ENCODE results near the gene SEC24A.
A peak's percentile ranks its signal among the peaks of the same experiment; 100 is the strongest.
"Not testable (repeated sequence)": the region's sequence is repeated elsewhere in the genome, so short reads cannot be mapped to it uniquely, and the experiment has no call there.

SEC24A gene

DNA sequence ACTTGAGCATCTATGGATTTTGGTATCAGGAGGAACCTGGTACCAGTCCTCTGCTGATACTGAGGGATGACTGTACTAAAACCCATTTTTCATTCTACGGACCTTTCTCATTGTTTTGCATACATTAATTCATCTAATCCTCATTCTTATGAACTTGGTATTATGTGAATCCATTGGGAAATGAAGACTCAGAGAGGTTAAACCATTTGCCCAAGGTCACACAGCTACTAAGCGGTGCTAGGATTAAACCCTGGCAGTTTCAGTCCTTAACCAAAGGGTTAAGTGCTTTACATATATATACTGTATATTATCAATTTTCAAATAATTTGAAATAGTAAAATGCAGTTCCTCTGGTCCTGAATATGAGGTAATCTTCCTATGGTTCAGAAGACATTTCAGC is 93.5 kb downstream of the SEC24A start:
- DNase-seq (ENCODE audit: low read depth, low spot score) = no peak

DNA sequence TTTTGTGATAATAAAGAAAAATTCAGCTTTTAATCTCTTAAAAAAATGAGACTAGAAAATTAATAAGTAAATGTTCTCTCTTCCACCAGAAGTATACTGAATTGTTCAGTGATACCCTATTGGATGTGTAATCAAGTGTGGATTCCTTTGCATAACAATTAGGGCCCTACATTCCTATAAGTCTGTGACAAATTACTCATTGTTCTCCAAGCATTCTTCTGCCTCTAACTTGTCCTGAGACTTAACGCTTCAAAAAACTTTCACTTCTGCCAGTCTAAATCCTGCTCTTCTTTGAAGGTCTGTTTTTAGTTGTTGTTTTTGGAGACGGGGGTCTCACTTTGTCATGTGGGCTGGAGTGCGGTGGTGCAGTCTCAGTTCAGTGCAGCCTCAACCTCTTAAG is 100.8 kb downstream of the SEC24A start:
- no peak for DNase-seq (ENCODE audit: low read depth, low spot score)

DNA sequence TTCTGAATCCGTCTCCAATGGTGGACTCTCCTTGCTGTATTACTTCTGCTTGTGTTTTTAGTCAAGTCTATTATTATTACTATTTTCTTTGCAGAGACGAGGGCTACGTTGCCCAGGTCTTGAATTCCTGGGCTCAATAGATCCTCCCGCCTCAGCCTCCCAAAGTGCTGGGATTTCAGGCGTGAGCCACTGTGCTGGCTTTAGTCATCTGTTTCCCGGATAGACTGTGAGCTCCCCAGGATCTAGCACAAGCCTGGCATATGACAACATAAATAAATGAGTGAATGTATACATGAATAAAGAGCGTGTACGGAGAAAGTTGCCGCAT is 109.6 kb downstream of the SEC24A start:
- DNase-seq (ENCODE audit: low read depth, low spot score) = no peak

DNA sequence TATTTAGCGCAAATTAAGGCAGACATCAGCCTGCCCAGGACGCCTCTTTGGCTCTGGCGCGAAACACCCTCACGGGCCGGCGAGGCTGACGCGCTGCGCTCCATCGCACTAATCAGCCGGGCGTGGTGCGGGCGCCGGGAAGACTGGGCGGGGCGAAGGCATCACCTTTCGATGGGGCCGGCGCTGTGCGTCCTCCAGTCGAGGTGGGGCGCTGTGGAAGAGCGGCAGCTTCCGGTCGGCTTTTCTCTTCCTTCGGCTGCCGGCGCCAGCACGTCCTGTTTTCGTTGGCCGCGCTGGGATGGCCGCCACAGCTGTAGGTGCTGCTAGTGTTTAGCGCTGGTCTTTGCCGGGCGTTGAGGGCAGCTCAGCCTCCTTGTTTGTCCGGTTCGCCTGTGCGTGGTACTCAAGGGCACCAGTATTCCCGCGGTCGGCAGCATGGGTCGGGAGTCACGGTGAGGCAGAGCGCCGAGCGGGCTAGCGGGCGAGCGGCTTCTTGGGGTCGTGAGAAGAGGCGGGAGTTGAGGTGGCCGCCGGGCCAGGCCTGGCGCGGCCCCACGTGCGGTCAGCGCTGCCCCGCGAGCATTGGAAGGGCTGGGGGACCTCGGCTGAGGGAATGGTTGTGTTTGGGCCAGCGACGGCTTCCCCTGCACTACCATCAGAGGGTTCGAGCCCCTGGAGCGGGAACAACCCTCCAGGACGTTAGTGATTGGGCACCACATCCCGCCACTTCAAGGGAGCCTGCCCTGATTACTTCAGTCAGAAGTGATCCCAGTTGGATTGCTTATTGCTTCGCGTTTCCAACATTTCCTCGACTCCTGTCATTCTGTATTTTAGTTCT is 110.1 kb downstream of the SEC24A start, which contains the start of gene DDX46:
DDX46 (plus strand) TSS at position 276 of the 838 bp plus-strand sequence; CDS start at position 436, 160 bp downstream.
- peak; percentile 88 for DNase-seq (ENCODE audit: low read depth, low spot score)

DNA sequence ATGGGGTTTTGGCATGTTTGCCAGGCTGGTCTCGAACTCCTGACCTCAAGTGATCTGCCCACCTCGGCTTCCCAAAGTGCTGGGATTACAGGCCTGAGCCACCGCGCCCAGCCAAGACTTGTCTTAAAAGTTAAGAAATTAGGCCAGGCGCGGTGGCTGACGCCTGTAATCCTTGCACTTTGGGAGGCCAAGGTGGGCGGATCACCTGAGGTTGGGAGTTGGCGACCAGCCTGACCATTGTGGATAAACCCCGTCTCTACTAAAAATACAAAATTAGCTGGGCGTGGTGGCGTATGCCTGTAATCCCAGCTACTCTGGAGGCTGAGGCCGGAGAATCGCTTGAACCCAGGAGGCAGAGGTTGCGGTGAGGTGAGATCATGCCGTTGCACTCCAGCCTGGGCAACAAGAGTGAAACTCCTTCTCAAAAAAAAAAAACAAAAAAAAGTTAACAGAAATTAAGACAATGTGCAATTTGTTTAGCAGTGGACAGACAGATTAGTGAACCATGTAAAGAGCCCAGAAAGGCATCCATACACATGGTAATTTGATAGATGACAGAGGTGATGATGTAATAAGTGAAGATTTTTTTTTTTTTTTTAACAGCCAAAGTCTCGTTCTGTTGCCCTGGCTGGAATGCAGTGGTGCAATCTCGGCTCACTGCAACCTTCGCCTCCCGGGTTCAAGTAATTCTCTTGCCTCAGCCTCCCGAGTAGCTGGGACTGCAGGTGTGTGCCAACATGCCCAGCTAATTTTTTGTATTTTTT is 119.1 kb downstream of the SEC24A start:
- not testable (repeated sequence) for DNase-seq (ENCODE audit: low read depth, low spot score)

DNA sequence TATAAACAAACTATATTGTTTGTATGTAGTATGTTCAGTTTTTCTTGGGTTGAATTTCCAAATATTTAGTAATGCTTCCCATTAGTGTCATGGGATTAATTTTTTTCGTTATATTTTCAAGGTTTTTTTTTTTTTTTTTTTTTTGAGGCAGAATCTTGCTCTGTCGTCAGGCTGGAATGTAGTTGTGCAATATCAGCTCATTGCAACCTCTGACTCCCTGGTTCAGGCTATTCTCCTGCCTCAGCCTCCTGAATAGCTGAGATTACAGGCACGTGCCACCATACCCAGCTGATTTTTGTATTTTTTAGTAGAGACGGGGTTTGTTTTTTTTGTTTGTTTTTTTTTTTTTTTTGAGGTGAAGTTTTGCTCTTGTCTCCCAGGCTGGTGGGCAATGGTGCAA is 120.6 kb downstream of the SEC24A start:
- DNase-seq (ENCODE audit: low read depth, low spot score) = no peak

DNA sequence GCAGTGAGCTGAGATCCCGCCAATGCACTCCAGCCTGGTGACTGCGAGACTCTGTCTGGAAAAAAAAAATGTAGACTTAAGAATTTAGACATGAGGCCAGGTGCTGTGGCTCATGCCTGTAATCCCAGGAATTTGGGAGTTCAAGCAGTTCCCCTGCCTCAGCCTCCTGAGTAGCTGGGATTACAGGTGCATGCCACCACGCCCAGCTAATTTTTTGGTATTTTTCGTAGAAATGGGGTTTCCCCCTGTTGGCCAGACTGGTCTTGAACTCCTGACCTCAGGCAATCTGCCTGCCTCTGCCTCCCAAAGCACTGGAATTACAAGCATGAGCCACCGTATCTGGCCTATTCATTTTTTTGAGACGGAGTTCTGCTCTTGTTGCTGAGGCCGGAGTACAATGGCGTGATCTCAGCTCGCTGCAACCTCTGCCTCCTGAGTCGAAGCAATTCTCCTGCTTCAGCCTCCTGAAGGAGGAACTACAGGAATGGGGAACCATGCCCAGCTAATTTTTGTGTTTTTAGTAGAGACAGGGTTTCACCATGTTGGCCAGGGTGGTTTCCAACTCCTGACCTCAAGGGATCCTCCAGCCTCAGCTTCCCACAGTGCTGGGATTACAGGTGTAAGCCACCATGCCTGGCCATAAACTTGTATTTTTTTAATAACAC is 124.0 kb downstream of the SEC24A start:
- DNase-seq (ENCODE audit: low read depth, low spot score) = no peak

DNA sequence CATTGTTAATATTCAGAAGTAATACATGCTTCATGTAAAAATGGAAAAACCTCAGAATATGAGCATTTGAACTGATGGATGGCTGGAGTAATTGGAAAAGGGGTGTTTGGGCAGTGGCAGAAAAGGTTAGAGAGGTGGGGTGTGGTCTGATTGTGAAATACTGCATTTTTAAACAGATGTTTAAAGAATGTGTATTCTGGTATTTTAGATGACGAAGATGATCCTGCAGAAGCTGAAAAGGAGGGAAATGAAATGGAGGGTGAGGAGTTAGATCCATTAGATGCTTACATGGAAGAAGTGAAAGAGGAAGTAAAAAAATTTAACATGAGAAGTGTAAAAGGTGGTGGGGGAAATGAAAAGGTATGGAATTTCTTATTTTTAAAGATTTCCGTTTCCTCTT is 128.8 kb downstream of the SEC24A start:
- no peak for DNase-seq (ENCODE audit: low read depth, low spot score)

Data from activated naive CD8-positive, alpha-beta T cell treated with anti-CD3 and anti-CD28 coated beads, Interleukin-2, amount 50 U/mL, for 16 hours (primary cell).